Osteoblast (primary cell): Measurements from ENCODE around the gene IL3RA. TPM values are rescaled to one million over a fixed set of nuclear protein-coding genes. Genes with fewer than 3 reads are reported as not detected.

Experiments used
- DNase-seq: peaks from one replicate; pipeline ENCODE4 v3.0.0; 2011; ENCODE audit warnings: low spot score, mixed read lengths; ENCODE audit not compliant: insufficient read length; ENCODE audit errors: missing footprints
- H2AFZ ChIP-seq: 2 replicates; pipeline ENCODE4 v1.6.0; 2011; ENCODE audit warnings: mild to moderate bottlenecking, low read length
- H3K27ac ChIP-seq: 2 replicates; pipeline ENCODE4 v1.5.1; 2011; ENCODE audit warnings: mild to moderate bottlenecking, low read depth, low read length, moderate library complexity
- H3K27me3 ChIP-seq: 2 replicates; pipeline ENCODE4 v1.6.0; 2012; ENCODE audit warnings: mild to moderate bottlenecking, control low read depth, inconsistent platforms, low read length, moderate library complexity; ENCODE audit not compliant: insufficient read depth
- H3K36me3 ChIP-seq: 2 replicates; pipeline ENCODE4 v1.5.1; 2011; ENCODE audit warnings: mild to moderate bottlenecking, low read length, control low read depth, moderate library complexity; ENCODE audit not compliant: insufficient read depth
- H3K4me1 ChIP-seq: 2 replicates; pipeline ENCODE4 v1.5.1; 2011; ENCODE audit warnings: mild to moderate bottlenecking, low read length, control low read depth, moderate library complexity; ENCODE audit not compliant: insufficient read depth
- H3K4me2 ChIP-seq: 2 replicates; pipeline ENCODE4 v1.6.0; 2011; ENCODE audit warnings: mild to moderate bottlenecking, low read length; ENCODE audit not compliant: insufficient read depth
- H3K4me3 ChIP-seq: fragments of 200-600 bp; sonication (generic); 3 replicates; pipeline ENCODE4 v1.5.1; 2012; ENCODE audit warnings: mild to moderate bottlenecking, low read length, inconsistent platforms; ENCODE audit not compliant: insufficient read depth
- H3K79me2 ChIP-seq: 2 replicates; pipeline ENCODE4 v1.6.0; 2012; ENCODE audit warnings: mild to moderate bottlenecking, low read length, control low read depth, inconsistent platforms; ENCODE audit not compliant: insufficient read depth
- H3K9me3 ChIP-seq: 2 replicates; pipeline ENCODE4 v1.5.1; 2011; ENCODE audit warnings: low read depth, low read length, control low read depth
- H4K20me1 ChIP-seq: 2 replicates; pipeline ENCODE4 v1.6.0; 2012; ENCODE audit warnings: mild to moderate bottlenecking, low read length, control low read depth; ENCODE audit not compliant: insufficient read depth
- CTCF ChIP-seq: IDR thresholded peaks from 2 replicates; pipeline ENCODE4 v1.5.1; 2011; ENCODE audit warnings: mild to moderate bottlenecking, low read depth, low read length, moderate library complexity; ENCODE audit errors: extremely low read depth
- total RNA-seq: library from RNA; depleted of rRNA; stranded (reverse); fragments of >200 nt; gene quantifications from 2 replicates; pipeline ENCODE4 v1.2.3, GENCODE V29; 2012

Gene IL3RA
- total RNA-seq, 1 donor, result 0.72 TPM

GRCh38 chrX:1313788-1314187 is 22.8 kb upstream of the IL3RA start:
- Histone ChIP-seq H3K4me1 (no peaks in the 10 kb centered on the region), H3K36me3 (no peaks in the 10 kb centered on the region), H3K4me3 (no peak overlapping the region), H3K27ac (no peak overlapping the region), H3K27me3 (no peaks in the 10 kb centered on the region), H4K20me1 (no peaks in the 10 kb centered on the region), H2AFZ (no peak overlapping the region), H3K9me3 (no peaks in the 10 kb centered on the region), H3K79me2 (no peaks in the 10 kb centered on the region), H3K4me2 (no peak overlapping the region)
- DNase-seq, result no peak
- TF ChIP-seq CTCF, result no peak

- Histone ChIP-seq H3K9me3 (no peaks in the 10 kb centered on the region), H3K4me2 (no peak overlapping the region), H3K27ac (no peak overlapping the region), H3K27me3 (no peaks in the 10 kb centered on the region), H3K79me2 (no peaks in the 10 kb centered on the region), H3K4me1 (no peaks in the 10 kb centered on the region), H2AFZ (no peak overlapping the region), H3K4me3 (no peak overlapping the region), H4K20me1 (no peaks in the 10 kb centered on the region), H3K36me3 (no peaks in the 10 kb centered on the region)
- no peak for TF ChIP-seq CTCF
- DNase-seq, result no peak
These were observed 20.1 kb upstream of the IL3RA start for GRCh38 chrX:1316527-1316926.

GRCh38 chrX:1321674-1322073 is 14.9 kb upstream of the IL3RA start:
- no peaks in the 10 kb centered on the region for H3K36me3 ChIP-seq
- no peak for TF ChIP-seq CTCF
- no peak overlapping the region for H2AFZ ChIP-seq
- no peaks in the 10 kb centered on the region for H3K27me3 ChIP-seq
- DNase-seq, result no peak
- no peaks in the 10 kb centered on the region for H3K4me1 ChIP-seq
- no peak overlapping the region for H3K27ac ChIP-seq
- H3K9me3 ChIP-seq, result no peaks in the 10 kb centered on the region
- no peaks in the 10 kb centered on the region for H3K79me2 ChIP-seq
- H3K4me2 ChIP-seq, result no peak overlapping the region
- H3K4me3 ChIP-seq, result no peak overlapping the region
- H4K20me1 ChIP-seq, result no peaks in the 10 kb centered on the region

GRCh38 chrX:1322393-1322792 is 14.2 kb upstream of the IL3RA start:
- H3K4me3 ChIP-seq, result no peak overlapping the region
- no peaks in the 10 kb centered on the region for H3K27me3 ChIP-seq
- H3K27ac ChIP-seq, result no peak overlapping the region
- H3K36me3 ChIP-seq, result no peaks in the 10 kb centered on the region
- no peaks in the 10 kb centered on the region for H4K20me1 ChIP-seq
- TF ChIP-seq CTCF, result no peak
- no peaks in the 10 kb centered on the region for H3K4me1 ChIP-seq
- H3K4me2 ChIP-seq, result no peak overlapping the region
- H3K9me3 ChIP-seq, result no peaks in the 10 kb centered on the region
- DNase-seq, result no peak
- no peaks in the 10 kb centered on the region for H3K79me2 ChIP-seq
- no peak overlapping the region for H2AFZ ChIP-seq
